CD4-positive, alpha-beta T cell treated with Interleukin-10 for 1 hour (primary cell): ENCODE results near the gene ALK.

Experiments
- DNase-seq: peaks from one replicate; pipeline ENCODE4 v3.0.0-alpha.2; 2020

The ALK gene

GRCh38 chr2:29433920-29434319, 487.5 kb downstream of the ALK start:
- DNase-seq, result no peak

- no peak for DNase-seq
Observed at GRCh38 chr2:29433128-29433527, 488.3 kb downstream of the ALK start.

- no peak for DNase-seq
Observed at GRCh38 chr2:29431485-29431884, 489.9 kb downstream of the ALK start.

GRCh38 chr2:29430382-29431112, 490.8 kb downstream of the ALK start:
- DNase-seq, result no peak

- DNase-seq, result no peak
Observed at GRCh38 chr2:29426354-29426753, 495.0 kb downstream of the ALK start.

- no peak for DNase-seq
Observed at GRCh38 chr2:29425866-29426265, 495.5 kb downstream of the ALK start.

- no peak for DNase-seq
Observed at GRCh38 chr2:29423061-29423666, 498.2 kb downstream of the ALK start.

- no peak for DNase-seq
Observed at GRCh38 chr2:29420999-29421782, 500.2 kb downstream of the ALK start.

- DNase-seq, result no peak
Observed at GRCh38 chr2:29420464-29420863, 500.9 kb downstream of the ALK start.

GRCh38 chr2:29417630-29418029, 503.8 kb downstream of the ALK start:
- DNase-seq, result no peak

- DNase-seq, result no peak
Observed at GRCh38 chr2:29412197-29412925, 509.0 kb downstream of the ALK start.

- no peak for DNase-seq
Observed at GRCh38 chr2:29405707-29406106, 515.7 kb downstream of the ALK start.

- no peak for DNase-seq
Observed at GRCh38 chr2:29405266-29405665, 516.1 kb downstream of the ALK start.

GRCh38 chr2:29401994-29402393, 519.4 kb downstream of the ALK start:
- DNase-seq, result no peak

- no peak for DNase-seq
Observed at GRCh38 chr2:29400930-29401653, 520.3 kb downstream of the ALK start.

- no peak for DNase-seq
Observed at GRCh38 chr2:29398384-29399237, 522.8 kb downstream of the ALK start.

- no peak for DNase-seq
Observed at GRCh38 chr2:29397713-29398112, 523.7 kb downstream of the ALK start.

GRCh38 chr2:29397039-29397438, 524.3 kb downstream of the ALK start:
- DNase-seq, result no peak

- DNase-seq, result no peak
Observed at GRCh38 chr2:29394981-29395350, 526.4 kb downstream of the ALK start.

- DNase-seq, result no peak
Observed at GRCh38 chr2:29394311-29394980, 526.9 kb downstream of the ALK start.

GRCh38 chr2:29393676-29394075, 527.7 kb downstream of the ALK start:
- DNase-seq, result no peak
